ENCODE results near the gene TGM6. TPM values are rescaled to one million over a fixed set of nuclear protein-coding genes. Genes with fewer than 3 reads are reported as not detected.

The TGM6 gene
- polyA plus RNA-seq (ENCODE audit: insufficient read length in 10 of 10): not detected
- long read RNA-seq, donor 1: 0 reads
- long read RNA-seq, donor 2: 0 reads
- long read RNA-seq, donor 3: 0 reads
- long read RNA-seq, donor 4: 0 reads
- long read RNA-seq, donor 5: 0 reads
- long read RNA-seq, donor 6: 0 reads
- long read RNA-seq, donor 7: 0 reads
- long read RNA-seq, donor 8: 0 reads
- long read RNA-seq, donor 9: 0 reads

DNA sequence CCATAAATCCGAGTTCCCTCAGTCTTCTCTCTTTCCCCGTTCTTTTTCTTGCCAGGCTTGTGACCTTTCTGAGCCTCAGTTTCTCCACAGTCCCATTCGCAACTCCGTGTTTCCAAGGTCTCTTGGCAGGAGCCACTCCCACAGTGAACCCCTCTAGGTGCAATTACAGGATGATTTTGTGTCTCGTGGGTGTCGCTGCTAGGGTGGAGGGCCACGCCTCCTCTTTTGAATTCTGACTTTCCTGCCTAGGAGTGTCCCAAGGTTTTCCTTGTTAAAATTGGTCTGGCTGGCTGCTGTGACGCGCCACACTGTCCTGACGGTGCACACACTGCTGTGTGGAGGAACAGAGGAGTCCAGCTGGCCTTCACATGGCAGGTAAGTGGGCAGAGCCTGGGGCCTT, at the start of gene TGM6:
TGM6 (plus strand) TSS at position 301 of the 400 bp plus-strand sequence; CDS start at position 369, 68 bp downstream.
- DNase-seq: no peak

DNA sequence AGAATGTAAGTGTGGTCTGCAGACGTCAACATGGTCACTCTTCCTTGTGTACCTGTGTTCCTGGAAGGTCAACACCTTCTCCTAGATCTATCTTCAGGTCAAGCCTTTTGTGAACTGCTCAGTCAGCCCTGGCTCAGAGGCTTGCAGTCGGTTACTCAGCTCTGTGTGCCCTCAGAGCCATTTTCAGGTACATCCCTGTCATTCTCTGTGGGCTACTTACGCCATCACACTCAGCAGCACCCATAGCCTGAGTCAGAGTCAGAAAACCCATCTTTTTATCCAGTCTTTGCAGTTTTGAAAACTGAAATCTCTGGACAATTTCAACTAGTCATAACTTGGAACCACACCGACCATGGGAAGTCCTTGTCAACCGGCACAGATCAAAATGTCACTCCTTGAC, 49.6 kb upstream of the TGM6 start:
- no peak for DNase-seq

DNA sequence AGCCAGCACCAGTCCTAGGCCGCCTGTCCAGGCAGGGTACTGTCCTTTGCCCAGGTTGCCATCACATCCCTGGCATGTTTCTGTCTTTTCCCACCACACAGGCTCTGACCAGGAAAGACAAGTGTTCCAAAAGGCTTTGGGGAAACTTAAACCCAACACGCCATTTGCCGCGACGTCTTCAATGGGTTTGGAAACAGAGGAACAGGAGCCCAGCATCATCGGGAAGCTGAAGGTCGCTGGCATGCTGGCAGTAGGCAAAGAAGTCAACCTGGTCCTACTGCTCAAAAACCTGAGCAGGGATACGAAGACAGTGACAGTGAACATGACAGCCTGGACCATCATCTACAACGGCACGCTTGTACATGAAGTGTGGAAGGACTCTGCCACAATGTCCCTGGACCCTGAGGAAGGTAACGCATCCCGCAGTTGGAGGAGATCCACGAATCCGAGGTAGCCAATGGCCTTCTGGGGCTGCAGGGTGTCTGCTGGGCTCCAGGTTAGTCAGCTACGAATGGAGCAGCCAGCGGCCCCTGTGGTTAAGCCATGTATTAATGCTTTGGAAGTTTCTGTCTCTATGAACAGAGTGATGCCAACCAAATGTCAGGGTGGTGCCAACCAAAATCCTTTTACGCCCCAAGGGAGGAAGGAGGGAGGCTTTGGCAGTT, 48.7 kb upstream of the TGM6 start:
- no peak for DNase-seq

DNA sequence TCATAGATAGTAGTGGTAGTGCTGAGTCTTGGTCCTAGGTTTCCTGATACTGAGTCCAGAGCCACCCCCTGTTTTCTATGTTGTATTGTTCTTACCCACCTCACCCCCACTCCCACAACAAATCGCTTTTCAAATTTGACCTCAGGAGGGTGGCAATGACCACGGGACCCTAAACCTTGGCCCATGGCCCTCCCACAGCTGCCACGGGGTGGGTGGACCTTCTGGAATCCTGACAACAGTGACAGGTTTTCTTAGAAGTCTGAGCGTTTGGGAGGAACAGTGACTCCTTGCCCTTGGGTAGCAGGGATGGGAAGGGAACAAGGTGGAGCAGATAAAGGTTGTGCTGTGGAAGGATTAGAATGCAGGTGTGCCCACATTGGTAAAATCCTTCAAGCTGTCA, 48.0 kb upstream of the TGM6 start:
- no peak for DNase-seq

- no peak for DNase-seq
Observed at GRCh38 chr20:2333821-2334220, 46.9 kb upstream of the TGM6 start.

DNA sequence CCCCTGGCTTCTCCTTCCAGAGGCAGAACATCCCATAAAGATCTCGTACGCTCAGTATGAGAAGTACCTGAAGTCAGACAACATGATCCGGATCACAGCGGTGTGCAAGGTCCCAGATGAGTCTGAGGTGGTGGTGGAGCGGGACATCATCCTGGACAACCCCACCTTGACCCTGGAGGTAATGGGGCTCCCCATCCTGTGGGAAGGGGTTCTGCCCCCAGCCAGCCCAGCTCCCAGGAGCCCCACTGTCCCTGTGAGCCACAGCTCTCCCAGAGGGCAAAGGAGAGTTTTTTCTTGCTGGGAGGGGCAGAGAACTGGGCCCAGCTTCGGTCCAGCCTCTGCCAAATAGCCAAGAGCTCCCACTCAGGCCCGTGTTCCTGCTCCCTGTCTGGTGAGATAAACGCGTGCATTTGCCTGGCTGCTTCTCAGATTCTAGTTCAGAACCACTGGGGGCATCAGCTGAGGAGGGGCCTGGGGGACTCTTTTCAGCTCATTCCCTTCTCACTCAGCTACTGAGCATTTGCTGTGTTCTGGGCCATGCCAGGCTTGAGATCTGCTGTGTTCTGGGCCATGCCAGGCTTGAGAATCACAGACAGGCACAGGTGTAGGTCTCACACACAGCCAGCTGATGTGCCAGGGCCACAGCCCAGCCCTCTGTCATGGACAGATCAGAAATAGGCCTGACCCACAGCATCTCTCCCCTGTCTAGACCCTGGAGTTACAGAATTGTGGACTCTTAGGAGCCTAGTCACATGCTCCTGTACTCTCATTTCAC, 45.4 kb upstream of the TGM6 start:
- DNase-seq: no peak

- DNase-seq: no peak
Observed at GRCh38 chr20:2336471-2336870, 44.2 kb upstream of the TGM6 start.

DNA sequence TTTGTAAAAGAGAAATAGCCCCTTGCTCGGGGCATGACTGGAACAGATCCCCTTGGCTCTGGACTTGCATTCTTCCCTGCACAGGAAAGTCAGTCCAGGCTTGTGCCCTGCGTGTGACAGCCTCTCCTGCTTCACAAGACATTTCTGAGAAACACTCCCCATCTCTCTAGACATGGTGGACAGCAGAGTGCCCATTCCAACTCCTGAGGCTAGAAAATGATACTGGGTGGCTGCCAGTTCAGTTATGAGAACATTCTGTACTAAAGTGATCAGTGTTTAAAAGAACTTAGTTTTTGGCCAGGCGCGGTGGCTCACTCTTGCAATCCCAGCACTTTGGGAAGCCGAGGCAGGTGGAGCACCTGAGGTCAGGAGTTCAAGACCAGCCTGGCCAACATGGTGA, 43.6 kb upstream of the TGM6 start:
- DNase-seq: no peak

- DNase-seq: no peak
Observed at GRCh38 chr20:2338411-2339066, 42.2 kb upstream of the TGM6 start.

DNA sequence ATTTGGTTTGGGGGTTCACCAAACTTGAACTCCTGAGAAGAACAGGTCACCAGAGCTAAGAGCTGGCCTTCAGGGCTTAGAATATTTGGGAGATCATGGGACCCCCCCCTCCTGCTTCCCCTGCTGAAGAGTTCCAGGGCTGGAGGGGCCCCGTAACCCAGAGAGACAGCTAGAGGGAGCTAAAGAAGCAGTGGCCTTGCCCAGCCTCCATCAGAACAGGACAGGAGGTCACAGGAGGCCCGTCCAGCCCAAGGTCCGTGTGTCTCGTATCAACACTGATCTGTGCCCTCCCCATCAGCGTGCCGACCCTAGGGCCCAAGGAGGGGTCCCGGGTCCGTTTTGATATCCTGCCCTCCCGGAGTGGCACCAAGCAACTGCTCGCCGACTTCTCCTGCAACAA, 40.6 kb upstream of the TGM6 start:
- DNase-seq: no peak

GRCh38 chr20:2340823-2341222, 39.9 kb upstream of the TGM6 start:
- DNase-seq: no peak

DNA sequence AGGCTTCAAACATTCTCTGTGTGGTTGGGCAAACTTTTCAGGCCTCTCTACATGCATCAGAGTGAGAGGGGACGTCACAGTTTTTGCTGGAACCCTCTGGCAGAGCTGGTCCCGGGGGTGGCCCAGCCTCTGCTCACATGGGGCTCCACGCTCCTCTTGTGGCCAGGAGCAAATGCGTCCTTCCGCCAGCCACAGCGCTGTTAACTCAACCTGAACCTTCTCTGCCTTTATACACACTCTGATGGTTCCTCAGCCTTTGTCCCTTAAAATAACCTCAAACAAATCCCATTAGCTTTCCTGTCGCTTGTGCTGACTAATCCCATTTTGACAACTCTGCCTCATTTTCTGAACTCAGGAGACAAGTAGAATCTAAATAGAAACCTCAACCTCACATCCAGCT, 39.4 kb upstream of the TGM6 start:
- DNase-seq: no peak

DNA sequence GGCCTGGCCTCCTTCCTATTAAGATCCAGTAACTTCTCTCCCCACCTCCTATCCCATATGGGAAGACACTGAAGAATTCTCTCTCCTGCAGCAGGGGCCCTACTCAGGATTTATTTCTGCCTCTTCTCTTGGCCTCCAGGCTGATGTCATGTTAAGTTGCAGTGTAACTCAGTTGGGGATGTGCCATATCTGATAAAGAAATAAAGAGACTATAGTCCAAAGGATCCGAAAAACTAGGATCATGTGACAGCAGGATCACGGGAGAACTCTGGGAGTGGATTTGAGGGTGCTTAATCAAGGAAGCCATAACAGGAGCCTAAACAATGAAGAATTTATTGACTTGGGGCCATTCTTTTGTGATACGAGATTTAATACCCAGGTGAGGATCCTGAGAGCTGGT, 38.5 kb upstream of the TGM6 start:
- no peak for DNase-seq

GRCh38 chr20:2346188-2346587, 34.5 kb upstream of the TGM6 start:
- no peak for DNase-seq

GRCh38 chr20:2348336-2348735, 32.4 kb upstream of the TGM6 start:
- DNase-seq: no peak

- DNase-seq: no peak
Observed at GRCh38 chr20:2349801-2350200, 30.9 kb upstream of the TGM6 start.

DNA sequence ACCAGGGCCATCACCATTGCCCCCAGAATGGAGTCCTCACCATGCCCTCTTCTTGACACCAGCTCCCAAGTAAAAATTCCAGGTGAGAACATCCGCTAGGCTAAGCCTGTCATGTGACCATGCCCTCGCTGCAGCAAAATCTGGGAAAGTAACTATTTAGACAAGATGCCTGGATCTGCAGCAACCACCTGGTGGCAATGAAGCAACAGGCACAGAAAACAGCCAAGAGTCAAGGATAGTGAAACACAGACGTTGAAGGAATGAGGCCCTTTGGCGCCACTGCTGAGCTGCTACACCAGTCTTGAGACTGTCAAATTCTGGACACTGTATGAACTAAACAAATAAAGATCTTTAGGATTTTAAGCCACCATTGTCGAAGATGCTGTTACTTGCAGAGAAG, 30.1 kb upstream of the TGM6 start:
- no peak for DNase-seq

DNA sequence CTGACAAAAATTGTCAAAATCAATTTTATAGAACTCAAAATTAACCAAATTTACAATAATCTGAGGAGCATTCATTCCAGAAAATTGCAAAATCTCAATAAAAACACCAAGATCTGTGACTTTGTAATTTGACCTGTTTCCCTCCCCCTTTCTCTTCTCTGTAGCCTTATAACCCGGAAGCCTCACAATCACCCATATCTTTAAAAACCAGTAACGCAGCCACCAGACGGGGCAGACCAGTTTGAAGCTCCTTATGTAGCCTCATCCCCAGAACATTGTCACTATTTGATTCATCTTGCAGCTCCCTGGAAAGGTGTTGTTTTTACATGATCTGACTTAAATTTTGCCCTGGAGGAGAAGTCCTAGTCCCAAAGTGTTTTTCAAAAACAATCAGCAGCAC, 27.5 kb upstream of the TGM6 start:
- no peak for DNase-seq

DNA sequence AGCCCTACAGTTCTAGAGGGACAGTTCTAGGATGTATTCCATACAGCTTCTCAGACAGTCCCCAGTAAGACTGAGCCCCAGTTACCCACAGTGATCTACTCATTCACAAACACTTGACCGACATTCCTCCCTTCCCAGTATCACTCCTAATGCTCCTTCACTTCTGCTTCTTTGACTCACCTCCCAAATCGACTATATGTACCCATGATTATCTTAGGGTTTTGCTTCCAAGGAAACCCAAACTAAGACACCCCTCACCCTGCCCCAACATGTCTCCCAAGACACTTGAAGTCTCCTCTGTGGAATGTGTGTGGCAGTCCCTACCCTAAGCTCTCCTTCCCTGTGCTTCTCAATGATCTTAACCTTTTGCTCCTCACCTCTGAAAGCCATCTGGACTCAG, 23.6 kb upstream of the TGM6 start:
- no peak for DNase-seq

DNA sequence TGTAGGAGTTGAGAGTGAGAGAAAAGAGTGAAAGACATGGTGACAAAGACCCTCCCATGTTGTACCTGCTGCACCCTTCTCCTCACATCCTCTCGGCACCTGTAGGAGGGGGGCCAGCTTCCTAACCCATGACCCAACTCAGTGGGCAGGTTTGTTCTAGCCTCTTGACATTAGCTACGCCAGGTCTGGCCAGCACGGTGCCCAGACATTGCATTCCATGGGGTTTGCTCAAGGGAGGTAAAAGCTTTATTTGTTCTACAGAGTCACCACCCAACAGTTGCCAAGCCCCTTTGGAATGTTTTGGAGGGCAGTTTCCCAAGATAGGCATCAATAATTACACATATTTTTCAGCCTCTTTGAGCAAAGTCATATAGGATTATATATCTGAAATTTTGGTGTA, 22.7 kb upstream of the TGM6 start:
- no peak for DNase-seq

DNA sequence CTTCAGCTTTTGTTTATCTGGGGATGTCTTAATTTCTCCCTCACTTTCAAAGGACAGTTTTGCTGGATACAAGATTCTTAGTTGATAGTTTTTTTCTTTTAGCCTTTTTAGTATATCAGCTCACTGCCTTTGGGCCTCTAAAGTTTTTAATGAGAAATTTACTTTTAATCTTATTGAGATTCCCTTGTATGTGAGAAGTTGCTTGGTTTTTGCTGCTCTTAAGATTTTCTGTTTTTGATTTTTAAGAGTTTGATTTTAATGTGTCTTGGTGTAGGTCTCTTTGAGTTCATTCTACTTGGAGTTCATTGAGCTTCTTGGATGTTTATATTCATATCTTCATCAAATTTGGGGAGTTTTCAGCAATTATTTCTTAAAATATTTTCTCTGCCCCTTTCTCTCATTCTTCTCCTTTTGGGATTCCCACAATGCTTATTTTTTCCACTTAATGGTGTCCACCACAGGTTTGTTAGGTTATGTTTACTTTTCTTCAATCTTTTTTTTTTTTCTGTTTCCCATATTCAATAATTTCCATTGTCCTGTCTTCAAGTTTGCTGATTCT, 19.6 kb upstream of the TGM6 start:
- no peak for DNase-seq

GRCh38 chr20:2363187-2363586, 17.5 kb upstream of the TGM6 start:
- DNase-seq: no peak

All from muscle of back (tissue), 13 donors.